Neural cell (in vitro differentiated cells): ENCODE data around the gene MAD1L1.

Source experiments
- EP300 ChIP-seq: fragments of 450-650 bp; conservative IDR thresholded peaks from 2 replicates; pipeline ENCODE4 v1.6.1; 2014; ENCODE audit warnings: antibody characterized with exemption, mild to moderate bottlenecking, moderate library complexity; ENCODE audit not compliant: poor library complexity, severe bottlenecking
- POLR2AphosphoS5 ChIP-seq: IDR thresholded peaks from 2 replicates; pipeline ENCODE4 v1.6.1; 2012
- RAD21 ChIP-seq: fragments of 450-650 bp; conservative IDR thresholded peaks from 2 replicates; pipeline ENCODE4 v1.6.1; 2014; ENCODE audit warnings: antibody characterized with exemption, mild to moderate bottlenecking, moderate library complexity
- SMC3 ChIP-seq: fragments of 450-650 bp; conservative IDR thresholded peaks from 2 replicates; pipeline ENCODE4 v1.6.1; 2014; ENCODE audit warnings: antibody characterized with exemption, mild to moderate bottlenecking, moderate library complexity; ENCODE audit not compliant: poor library complexity
- TAF1 ChIP-seq: IDR thresholded peaks from 2 replicates; pipeline ENCODE4 v1.6.1; 2012; ENCODE audit warnings: low read depth
- TF ChIP-seq, protein P1 (sequence below): fragments of 450-650 bp; IDR thresholded peaks from 2 replicates; pipeline ENCODE4 v1.5.1; 2014; ENCODE audit warnings: antibody characterized with exemption, mild to moderate bottlenecking, moderate library complexity; ENCODE audit not compliant: poor library complexity, severe bottlenecking

- TF ChIP-seq, protein P1, sequence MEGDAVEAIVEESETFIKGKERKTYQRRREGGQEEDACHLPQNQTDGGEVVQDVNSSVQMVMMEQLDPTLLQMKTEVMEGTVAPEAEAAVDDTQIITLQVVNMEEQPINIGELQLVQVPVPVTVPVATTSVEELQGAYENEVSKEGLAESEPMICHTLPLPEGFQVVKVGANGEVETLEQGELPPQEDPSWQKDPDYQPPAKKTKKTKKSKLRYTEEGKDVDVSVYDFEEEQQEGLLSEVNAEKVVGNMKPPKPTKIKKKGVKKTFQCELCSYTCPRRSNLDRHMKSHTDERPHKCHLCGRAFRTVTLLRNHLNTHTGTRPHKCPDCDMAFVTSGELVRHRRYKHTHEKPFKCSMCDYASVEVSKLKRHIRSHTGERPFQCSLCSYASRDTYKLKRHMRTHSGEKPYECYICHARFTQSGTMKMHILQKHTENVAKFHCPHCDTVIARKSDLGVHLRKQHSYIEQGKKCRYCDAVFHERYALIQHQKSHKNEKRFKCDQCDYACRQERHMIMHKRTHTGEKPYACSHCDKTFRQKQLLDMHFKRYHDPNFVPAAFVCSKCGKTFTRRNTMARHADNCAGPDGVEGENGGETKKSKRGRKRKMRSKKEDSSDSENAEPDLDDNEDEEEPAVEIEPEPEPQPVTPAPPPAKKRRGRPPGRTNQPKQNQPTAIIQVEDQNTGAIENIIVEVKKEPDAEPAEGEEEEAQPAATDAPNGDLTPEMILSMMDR, result no peak
- TF ChIP-seq POLR2AphosphoS5 (no peak), RAD21 (no peak), EP300 (no peak), SMC3 (no peak), TAF1 (no peak)
Observed at GRCh38 chr7:1912593-1913465, 319.9 kb downstream of the MAD1L1 start.
